ENCODE data around the gene ZBTB46.

ZBTB46 gene

GRCh38 chr20:63847237-63848002 lies 16.4 kb upstream of the ZBTB46 start:
- no peak overlapping the region for H2AFZ ChIP-seq (ENCODE audit: low read depth)
- H3K4me2 ChIP-seq, result no peak overlapping the region
- H4K20me1 ChIP-seq (ENCODE audit: insufficient read depth), result no peaks in the 10 kb centered on the region
- peaks cover 18% of the 10 kb centered on the region for H3K4me1 ChIP-seq (ENCODE audit: low read depth, poor library complexity, severe bottlenecking)
- H3K79me2 ChIP-seq (ENCODE audit: insufficient read depth, low read depth), result no peaks in the 10 kb centered on the region
- H3K36me3 ChIP-seq (ENCODE audit: insufficient read depth), result no peaks in the 10 kb centered on the region
- TF ChIP-seq CTCF (conservative IDR thresholded peaks at IDR 0.05; ENCODE audit: low read depth, low read length), result no peak
- H3K27ac ChIP-seq, result no peak overlapping the region
- H3K27me3 ChIP-seq (ENCODE audit: insufficient read depth, low read depth), result peaks cover 29% of the 10 kb centered on the region; the same call in 1 of the 2 replicates
- no peak overlapping the region for H3K4me3 ChIP-seq (IDR thresholded peaks at IDR 0.05; ENCODE audit: insufficient read depth, low read depth, low read length)
- no peak overlapping the region for H3K9ac ChIP-seq

- Histone ChIP-seq H3K4me2 (no peak overlapping the region), H2AFZ (ENCODE audit: low read depth) (no peak overlapping the region), H3K9ac (no peak overlapping the region), H3K27me3 (ENCODE audit: insufficient read depth, low read depth) (peaks cover 34% of the 10 kb centered on the region; the same call in 1 of the 2 replicates), H3K79me2 (ENCODE audit: insufficient read depth, low read depth) (no peaks in the 10 kb centered on the region), H3K36me3 (ENCODE audit: insufficient read depth) (no peaks in the 10 kb centered on the region), H3K27ac (no peak overlapping the region), H3K4me1 (ENCODE audit: low read depth, poor library complexity, severe bottlenecking) (peaks cover 14% of the 10 kb centered on the region), H4K20me1 (ENCODE audit: insufficient read depth) (no peaks in the 10 kb centered on the region), H3K4me3 (IDR thresholded peaks at IDR 0.05; ENCODE audit: insufficient read depth, low read depth, low read length) (no peak overlapping the region)
- no peak for TF ChIP-seq CTCF (conservative IDR thresholded peaks at IDR 0.05; ENCODE audit: low read depth, low read length)
Measured at GRCh38 chr20:63846888-63847236, 15.8 kb upstream of the ZBTB46 start.

GRCh38 chr20:63846128-63846771 lies 15.2 kb upstream of the ZBTB46 start:
- TF ChIP-seq CTCF (conservative IDR thresholded peaks at IDR 0.05; ENCODE audit: low read depth, low read length), result no peak
- Histone ChIP-seq H3K27ac (no peak overlapping the region), H3K4me1 (ENCODE audit: low read depth, poor library complexity, severe bottlenecking) (peaks cover 9% of the 10 kb centered on the region), H3K4me3 (IDR thresholded peaks at IDR 0.05; ENCODE audit: insufficient read depth, low read depth, low read length) (no peak overlapping the region), H3K36me3 (ENCODE audit: insufficient read depth) (no peaks in the 10 kb centered on the region), H3K9ac (no peak overlapping the region), H3K79me2 (ENCODE audit: insufficient read depth, low read depth) (no peaks in the 10 kb centered on the region), H3K4me2 (no peak overlapping the region), H4K20me1 (ENCODE audit: insufficient read depth) (no peaks in the 10 kb centered on the region), H2AFZ (ENCODE audit: low read depth) (no peak overlapping the region), H3K27me3 (ENCODE audit: insufficient read depth, low read depth) (peaks cover 39% of the 10 kb centered on the region; the same call in 1 of the 2 replicates)

GRCh38 chr20:63844511-63844991 lies 13.5 kb upstream of the ZBTB46 start:
- Histone ChIP-seq H3K4me3 (IDR thresholded peaks at IDR 0.05; ENCODE audit: insufficient read depth, low read depth, low read length) (no peak overlapping the region), H4K20me1 (ENCODE audit: insufficient read depth) (no peaks in the 10 kb centered on the region), H3K27ac (no peak overlapping the region), H2AFZ (ENCODE audit: low read depth) (no peak overlapping the region), H3K4me1 (ENCODE audit: low read depth, poor library complexity, severe bottlenecking) (no peaks in the 10 kb centered on the region), H3K79me2 (ENCODE audit: insufficient read depth, low read depth) (no peaks in the 10 kb centered on the region), H3K4me2 (no peak overlapping the region), H3K9ac (no peak overlapping the region), H3K36me3 (ENCODE audit: insufficient read depth) (no peaks in the 10 kb centered on the region), H3K27me3 (ENCODE audit: insufficient read depth, low read depth) (peaks cover 49% of the 10 kb centered on the region; the same call in 1 of the 2 replicates)
- TF ChIP-seq CTCF (conservative IDR thresholded peaks at IDR 0.05; ENCODE audit: low read depth, low read length), result no peak

Measured in KMS-11 (cell line).